Upper lobe of left lung (tissue), 6 donors: ENCODE measurements around the gene ZNF518B. TPM values are rescaled to one million over a fixed set of nuclear protein-coding genes. Genes with fewer than 3 reads are reported as not detected.

Experiments
- ATAC-seq, 2 donors: fragments of 200-7000 bp; cut with Tn5 transposase; one replicate each; pipeline ENCODE4 v1.9.1; 2022; ENCODE audit warnings: mild to moderate bottlenecking in 2 of 2, moderate library complexity in 2 of 2; ENCODE audit not compliant: low FRiP score in 2 of 2
- DNase-seq, 2 donors: peaks; one replicate each; pipeline ENCODE4 v3.0.0-alpha.2; 2019 to 2020
- H3K27ac ChIP-seq, 4 donors: fragments of 200-600 bp; sonication (generic); one replicate each; pipeline ENCODE4 v1.5.1; 2016 to 2019
- H3K27me3 ChIP-seq, 4 donors: fragments of 200-600 bp; sonication (generic); one replicate each; pipeline ENCODE4 v1.5.1; 2017 to 2019
- H3K36me3 ChIP-seq, 4 donors: fragments of 200-600 bp; sonication (generic); one replicate each; pipeline ENCODE4 v1.5.1; 2016 to 2019
- H3K4me1 ChIP-seq, 4 donors: fragments of 200-600 bp; sonication (generic); one replicate each; pipeline ENCODE4 v1.5.1; 2018 to 2019
- H3K4me3 ChIP-seq, 4 donors: fragments of 200-600 bp; sonication (generic); one replicate each; pipeline ENCODE4 v1.5.1; 2017 to 2019; ENCODE audit warnings: mild to moderate bottlenecking in 2 of 4, moderate library complexity in 1 of 4
- H3K9me3 ChIP-seq, 4 donors: fragments of 200-600 bp; sonication (generic); one replicate each; pipeline ENCODE4 v1.5.1; 2018 to 2019
- CTCF ChIP-seq, 6 experiments: fragments of 450-650 bp in 4 of 6; fragments of 200-600 bp in 2 of 6; sonication (generic) in 2 of 6; IDR thresholded peaks; one replicate each; pipeline ENCODE4 v1.5.1; 2016 to 2019; ENCODE audit warnings: antibody characterized with exemption in 6 of 6
- EP300 ChIP-seq, 4 donors: sonication (generic); formaldehyde crosslinking; IDR thresholded peaks; one replicate each; pipeline ENCODE4 v1.5.1; 2017; ENCODE audit warnings: antibody characterized with exemption in 4 of 4, control low read depth in 2 of 4
- POLR2A ChIP-seq, 4 donors: fragments of 450-650 bp; IDR thresholded peaks; one replicate each; pipeline ENCODE4 v1.5.1; 2016 to 2017; ENCODE audit warnings: antibody characterized with exemption in 4 of 4, mild to moderate bottlenecking in 2 of 4
- POLR2AphosphoS5 ChIP-seq, 2 donors: sonication (generic); formaldehyde crosslinking; IDR thresholded peaks; one replicate each; pipeline ENCODE4 v1.5.1; 2017; ENCODE audit warnings: antibody characterized with exemption in 2 of 2
- WGBS, 2 donors: methylation state at CpG; one replicate each; pipeline ENCODE4 v1.1.5; 2017 to 2018; 5-methylcytosine and 5-hydroxymethylcytosine counted together
- total RNA-seq, 6 donors: library from RNA; depleted of rRNA in 4 of 6; stranded (reverse); fragments of >200 nt in 4 of 6; gene quantifications; one replicate each; pipeline versions ENCODE4 v1.1.0 to v1.2.1, GENCODE V29; 2016 to 2021
- donor health status: DM: no; HTN: no; CAD: no; lungs with moderate emphysema.
- donor health status: DM: no; HTN: yes; CAD: no; lungs with severe emphysema.

ZNF518B gene
- total RNA-seq: 10 to 100 TPM in 5 of 6 donors, 1 to 10 TPM in 1; 7.8 to 22.6 (median 11.7) TPM

DNA sequence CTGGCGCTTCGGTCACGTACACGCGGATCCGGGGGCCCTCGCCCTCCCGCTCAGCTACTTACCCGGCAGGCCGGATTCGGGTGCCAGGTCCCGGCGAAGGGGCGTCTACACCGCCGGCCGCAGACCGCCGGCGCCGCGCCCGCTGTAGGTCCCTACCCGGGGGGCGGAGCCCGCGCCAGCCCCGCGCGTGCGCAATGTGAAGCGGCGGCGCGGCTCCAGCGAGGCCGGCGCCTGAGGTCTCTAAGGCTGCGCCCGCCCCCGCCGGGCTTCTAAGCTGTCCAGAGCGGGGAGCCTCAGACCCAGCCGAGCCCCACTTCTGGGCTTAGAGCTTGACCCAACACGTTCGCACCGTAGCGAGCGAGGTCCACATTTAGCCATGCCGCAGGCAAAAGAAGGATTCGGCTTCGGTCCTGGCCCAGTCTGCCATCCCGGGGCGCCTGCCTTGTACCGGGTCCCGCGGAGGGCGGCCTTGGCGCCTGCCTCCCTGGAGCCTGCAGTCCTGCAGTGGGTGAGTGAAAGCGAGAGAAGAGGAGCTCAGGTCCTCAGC, at the start of gene ZNF518B:
Gene ZNF518B (minus strand): TSS at position 172 of the 547 bp plus-strand sequence. CDS start 11,098 bp downstream, outside the sequence.
- 7 to 17% methylated on average over 6 to 17 of the region's 60 CpGs for WGBS, 2 donors
- peak; percentile 64 to 90 for ATAC-seq
- Histone ChIP-seq H3K4me3 (peak within 1 kb of the TSS; percentile 29 to 86 (median 66)), H3K27me3 (peaks cover 0 to 8% (median 0%) of the 10 kb centered on the region in 4 donors), H3K36me3 (peaks cover 0 to 18% (median 4%) of the 10 kb centered on the region in 4 donors), H3K4me1 (peaks cover 6 to 29% (median 9%) of the 10 kb centered on the region in 4 donors), H3K27ac (peak within 1 kb of the TSS; percentile 20 to 88 (median 44)), H3K9me3 (no peaks in the 10 kb centered on the region)
- DNase-seq: peak; percentile 69 to 96
- TF ChIP-seq EP300 (IDR thresholded peaks at IDR 0.05): no peak
- peak in 1 of 4 donors; percentile 64 for TF ChIP-seq POLR2A (IDR thresholded peaks at IDR 0.05)
- peak in 1 of 2 donors; percentile 37 for TF ChIP-seq POLR2AphosphoS5 (IDR thresholded peaks at IDR 0.05)

DNA sequence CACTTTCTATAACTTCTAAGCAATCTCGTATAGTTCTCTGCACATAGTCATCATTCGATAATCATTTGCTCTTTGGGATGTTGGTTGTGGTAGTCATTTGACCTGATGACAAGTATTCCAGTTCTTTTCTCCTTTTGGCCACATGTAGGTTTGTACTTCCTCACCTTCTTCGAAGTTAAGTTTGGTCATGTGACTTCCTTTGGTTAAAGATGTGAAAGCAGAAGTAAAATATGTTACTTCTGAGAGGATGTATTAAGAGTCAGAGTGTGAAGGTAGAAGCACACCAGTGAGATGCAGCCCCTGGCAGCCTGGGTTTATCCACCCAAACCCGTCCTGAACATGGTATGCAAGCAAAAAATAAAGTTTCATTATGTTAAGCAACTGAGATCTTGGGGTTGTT, 48.9 kb upstream of the ZNF518B start:
- H3K9me3 ChIP-seq: no peaks in the 10 kb centered on the region
- ATAC-seq (no peak), DNase-seq (no peak)
- H3K27ac ChIP-seq: no peak overlapping the region
- TF ChIP-seq CTCF (IDR thresholded peaks at IDR 0.05) (no peak), POLR2A (IDR thresholded peaks at IDR 0.05) (no peak), POLR2AphosphoS5 (IDR thresholded peaks at IDR 0.05) (no peak), EP300 (IDR thresholded peaks at IDR 0.05) (no peak)
- H3K27me3 ChIP-seq: no peaks in the 10 kb centered on the region
- H3K4me1 ChIP-seq: no peaks in the 10 kb centered on the region
- WGBS, 2 donors: 82 to 83% methylated on average over 4 of the region's 4 CpGs
- H3K4me3 ChIP-seq: no peak overlapping the region
- no peaks in the 10 kb centered on the region for H3K36me3 ChIP-seq

- Histone ChIP-seq H3K27ac (no peak overlapping the region), H3K36me3 (no peaks in the 10 kb centered on the region), H3K27me3 (no peaks in the 10 kb centered on the region), H3K9me3 (no peaks in the 10 kb centered on the region), H3K4me3 (no peak overlapping the region), H3K4me1 (no peaks in the 10 kb centered on the region)
- WGBS, 2 donors: 74 to 79% methylated on average over 5 of the region's 5 CpGs
- ATAC-seq (no peak), DNase-seq (no peak)
- TF ChIP-seq POLR2AphosphoS5 (IDR thresholded peaks at IDR 0.05) (no peak), CTCF (IDR thresholded peaks at IDR 0.05) (no peak)
Observed at GRCh38 chr4:10504570-10505179, 47.4 kb upstream of the ZNF518B start.

GRCh38 chr4:10502717-10503116, 45.5 kb upstream of the ZNF518B start:
- ATAC-seq (no peak), DNase-seq (no peak)
- Histone ChIP-seq H3K27ac (no peak overlapping the region), H3K36me3 (no peaks in the 10 kb centered on the region), H3K27me3 (no peaks in the 10 kb centered on the region), H3K9me3 (no peaks in the 10 kb centered on the region), H3K4me3 (no peak overlapping the region), H3K4me1 (no peaks in the 10 kb centered on the region)
- 86 to 92% methylated on average over 5 of the region's 5 CpGs for WGBS, 2 donors
- no peak for TF ChIP-seq CTCF (IDR thresholded peaks at IDR 0.05)
- no peak for TF ChIP-seq EP300 (IDR thresholded peaks at IDR 0.05)
- no peak for TF ChIP-seq POLR2A (IDR thresholded peaks at IDR 0.05)
- no peak for TF ChIP-seq POLR2AphosphoS5 (IDR thresholded peaks at IDR 0.05)

DNA sequence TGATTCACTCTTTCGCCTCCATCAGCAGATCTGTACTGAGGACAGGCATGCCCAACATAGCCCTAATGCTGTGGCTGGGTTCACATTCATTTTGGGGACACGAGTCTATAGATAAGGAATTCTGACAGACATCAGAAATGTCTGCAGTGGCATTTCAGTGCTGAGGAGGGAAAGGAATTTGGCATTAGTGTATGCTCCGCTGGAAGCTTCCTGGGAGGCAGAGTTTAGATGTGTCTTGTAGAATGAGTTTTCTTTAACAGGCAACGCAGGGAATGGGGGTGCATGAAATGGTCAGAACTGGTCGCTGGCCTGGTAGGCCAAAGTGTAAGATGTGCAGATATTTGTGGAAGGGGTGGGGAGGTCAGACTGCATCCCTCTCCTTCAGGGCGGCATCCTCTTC, 43.5 kb upstream of the ZNF518B start:
- no peak for TF ChIP-seq CTCF (IDR thresholded peaks at IDR 0.05)
- TF ChIP-seq POLR2A (IDR thresholded peaks at IDR 0.05): no peak
- no peak for TF ChIP-seq EP300 (IDR thresholded peaks at IDR 0.05)
- TF ChIP-seq POLR2AphosphoS5 (IDR thresholded peaks at IDR 0.05): no peak
- WGBS, 2 donors: 83 to 93% methylated on average over 6 of the region's 6 CpGs
- DNase-seq (no peak), ATAC-seq (no peak)
- Histone ChIP-seq H3K4me1 (no peaks in the 10 kb centered on the region), H3K9me3 (no peaks in the 10 kb centered on the region), H3K4me3 (no peak overlapping the region), H3K36me3 (no peaks in the 10 kb centered on the region), H3K27me3 (no peaks in the 10 kb centered on the region), H3K27ac (no peak overlapping the region)
